ENCODE measurements around the gene ACR. TPM values are rescaled to one million over a fixed set of nuclear protein-coding genes. Genes with fewer than 3 reads are reported as not detected.

The ACR gene
- total RNA-seq, 1 donor from 2014 or later = not detected

DNA sequence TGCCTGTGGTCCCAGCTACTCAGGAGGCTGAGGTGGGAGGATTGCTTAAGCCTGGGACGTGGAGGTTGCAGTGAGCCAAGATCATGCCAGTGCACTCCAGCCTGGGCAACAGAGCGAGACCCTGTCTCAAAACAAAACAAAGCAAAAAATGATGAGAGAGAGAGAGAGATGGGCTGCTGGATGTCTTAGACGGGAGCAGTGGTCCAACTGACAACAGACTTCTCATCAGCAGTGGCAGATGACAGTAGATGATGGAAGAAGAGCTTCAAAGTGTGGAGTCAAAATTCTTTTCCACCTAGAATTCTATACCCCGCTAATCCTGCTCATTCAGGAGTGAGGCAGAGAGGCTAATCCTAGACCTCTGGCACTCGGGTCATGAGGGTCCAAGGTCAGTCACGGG lies 29.0 kb upstream of the ACR start:
- DNase-seq (ENCODE audit: low read depth) = no peak
- H3K4me3 ChIP-seq (ENCODE audit: low read depth, low read length) = no peak overlapping the region
- TF ChIP-seq, protein P1, sequence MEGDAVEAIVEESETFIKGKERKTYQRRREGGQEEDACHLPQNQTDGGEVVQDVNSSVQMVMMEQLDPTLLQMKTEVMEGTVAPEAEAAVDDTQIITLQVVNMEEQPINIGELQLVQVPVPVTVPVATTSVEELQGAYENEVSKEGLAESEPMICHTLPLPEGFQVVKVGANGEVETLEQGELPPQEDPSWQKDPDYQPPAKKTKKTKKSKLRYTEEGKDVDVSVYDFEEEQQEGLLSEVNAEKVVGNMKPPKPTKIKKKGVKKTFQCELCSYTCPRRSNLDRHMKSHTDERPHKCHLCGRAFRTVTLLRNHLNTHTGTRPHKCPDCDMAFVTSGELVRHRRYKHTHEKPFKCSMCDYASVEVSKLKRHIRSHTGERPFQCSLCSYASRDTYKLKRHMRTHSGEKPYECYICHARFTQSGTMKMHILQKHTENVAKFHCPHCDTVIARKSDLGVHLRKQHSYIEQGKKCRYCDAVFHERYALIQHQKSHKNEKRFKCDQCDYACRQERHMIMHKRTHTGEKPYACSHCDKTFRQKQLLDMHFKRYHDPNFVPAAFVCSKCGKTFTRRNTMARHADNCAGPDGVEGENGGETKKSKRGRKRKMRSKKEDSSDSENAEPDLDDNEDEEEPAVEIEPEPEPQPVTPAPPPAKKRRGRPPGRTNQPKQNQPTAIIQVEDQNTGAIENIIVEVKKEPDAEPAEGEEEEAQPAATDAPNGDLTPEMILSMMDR (conservative IDR thresholded peaks at IDR 0.05; ENCODE audit: low read depth, low read length) = no peak

- no peak for DNase-seq (ENCODE audit: low read depth)
- TF ChIP-seq, protein P1 (conservative IDR thresholded peaks at IDR 0.05; ENCODE audit: low read depth, low read length) = no peak
- H3K4me3 ChIP-seq (ENCODE audit: low read depth, low read length) = no peak overlapping the region
These were observed 27.8 kb upstream of the ACR start for GRCh38 chr22:50710221-50710620.

DNA sequence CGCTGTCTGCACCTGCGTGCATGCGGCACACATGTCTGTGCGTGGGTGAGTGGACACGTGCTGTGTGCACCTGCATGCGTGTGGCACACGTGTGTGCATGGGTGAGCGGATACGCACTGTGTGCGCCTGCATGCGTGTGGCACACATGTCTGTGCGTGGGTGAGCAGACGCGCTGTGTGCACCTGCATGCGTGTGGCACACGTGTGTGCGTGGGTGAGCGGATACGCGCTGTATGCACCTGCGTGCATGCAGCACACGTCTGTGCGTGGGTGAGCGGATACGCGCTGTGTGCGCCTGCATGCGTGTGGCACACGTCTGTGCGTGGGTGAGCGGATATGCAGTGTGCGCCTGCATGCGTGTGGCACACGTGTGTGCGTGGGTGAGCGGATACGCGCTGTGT lies 27.1 kb upstream of the ACR start:
- no peak overlapping the region for H3K4me3 ChIP-seq (ENCODE audit: low read depth, low read length)
- no peak for DNase-seq (ENCODE audit: low read depth)
- TF ChIP-seq, protein P1 (conservative IDR thresholded peaks at IDR 0.05; ENCODE audit: low read depth, low read length) = no peak

DNA sequence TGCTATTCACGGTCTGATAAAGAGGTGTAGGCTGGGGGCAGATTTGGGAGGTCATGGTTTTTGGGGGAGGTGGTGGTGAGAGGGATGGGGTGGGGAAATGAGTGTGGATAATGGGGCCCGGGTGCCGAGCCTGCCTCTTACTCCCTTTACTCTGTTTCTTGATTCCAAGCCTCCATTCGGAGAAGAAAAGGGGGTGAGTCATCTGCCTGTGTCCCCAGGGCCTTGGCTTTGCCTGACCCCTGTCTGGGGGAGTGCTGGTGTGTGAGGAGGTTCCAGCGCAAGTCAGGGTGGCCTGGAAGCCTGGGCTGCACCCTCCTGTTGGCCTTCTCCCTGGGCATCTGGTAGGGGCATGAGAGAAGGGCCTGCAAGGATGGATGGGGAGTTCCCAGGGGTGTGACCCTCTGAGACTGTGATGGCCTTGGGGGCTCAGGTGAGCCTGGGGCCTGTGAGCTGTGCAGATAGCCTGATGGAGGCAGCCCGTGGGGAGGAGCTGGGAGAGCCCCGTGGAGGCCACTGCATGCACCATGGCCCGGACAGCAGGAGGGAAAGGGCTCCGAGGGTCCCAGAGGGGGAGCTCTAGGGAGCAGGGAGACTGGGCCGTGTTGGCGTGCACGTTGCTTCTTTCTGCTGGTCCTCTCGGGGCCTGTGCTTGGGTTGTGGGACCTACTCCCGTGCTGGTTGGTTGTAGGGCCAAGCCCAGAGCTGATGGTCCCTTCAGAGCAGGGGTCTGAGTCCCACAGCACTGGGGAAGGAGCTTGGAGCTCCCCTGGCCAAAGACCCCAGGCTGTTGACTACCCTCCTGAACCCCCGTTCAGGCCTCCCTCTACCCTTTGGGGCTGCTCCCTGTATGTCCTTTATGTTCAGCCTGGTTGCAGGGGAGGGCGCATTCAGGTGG lies 26.3 kb upstream of the ACR start:
- H3K4me3 ChIP-seq (ENCODE audit: low read depth, low read length) = no peak overlapping the region
- TF ChIP-seq, protein P1 (conservative IDR thresholded peaks at IDR 0.05; ENCODE audit: low read depth, low read length) = no peak
- DNase-seq (ENCODE audit: low read depth) = no peak

- TF ChIP-seq, protein P1 (conservative IDR thresholded peaks at IDR 0.05; ENCODE audit: low read depth, low read length) = no peak
- no peak for DNase-seq (ENCODE audit: low read depth)
- H3K4me3 ChIP-seq (ENCODE audit: low read depth, low read length) = no peak overlapping the region
These were observed 25.5 kb upstream of the ACR start for GRCh38 chr22:50712341-50713007.

DNA sequence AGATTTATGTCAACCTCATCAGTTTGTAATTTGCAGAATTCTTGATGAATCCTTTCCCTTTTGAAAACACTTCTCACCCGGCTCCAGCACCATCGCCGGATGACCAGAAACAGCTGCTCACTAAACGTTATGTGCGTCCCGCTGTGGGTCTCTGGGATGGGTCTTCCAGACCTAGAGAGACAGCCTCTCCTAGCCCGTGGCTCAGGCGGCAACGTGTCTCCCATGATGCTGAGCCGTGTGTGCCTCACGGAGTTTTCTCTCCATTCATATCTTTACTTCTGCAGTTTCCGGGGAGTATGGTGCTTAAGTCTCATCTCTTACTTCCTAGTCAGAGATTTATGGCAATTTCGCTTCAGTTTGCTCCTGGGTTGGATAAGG lies 25.0 kb upstream of the ACR start:
- DNase-seq (ENCODE audit: low read depth) = no peak
- H3K4me3 ChIP-seq (ENCODE audit: low read depth, low read length) = no peak overlapping the region
- TF ChIP-seq, protein P1 (conservative IDR thresholded peaks at IDR 0.05; ENCODE audit: low read depth, low read length) = no peak

Data from epithelial cell of proximal tubule (primary cell).